Ovary (tissue), 9 donors: ENCODE data around the gene JARID2. TPM values are rescaled to one million over a fixed set of nuclear protein-coding genes. Genes with fewer than 3 reads are reported as not detected.

ENCODE experiments used
- DNase-seq, 5 donors: peaks; one replicate each; pipeline ENCODE4 v3.0.0-alpha.2; 2019 to 2020
- H3K27ac ChIP-seq, 2 donors: fragments of 200-600 bp; one replicate each; pipeline versions ENCODE4 v1.5.1 to v1.8.0; 2019 to 2022
- H3K27me3 ChIP-seq: fragments of 200-600 bp; one replicate; pipeline ENCODE4 v1.8.0; 2022
- H3K36me3 ChIP-seq: fragments of 200-600 bp; sonication (generic); one replicate; pipeline ENCODE4 v1.5.1; 2019
- H3K4me1 ChIP-seq: one replicate; pipeline ENCODE4 v1.8.1; 2013; ENCODE audit warnings: mild to moderate bottlenecking, moderate library complexity; ENCODE audit not compliant: insufficient read depth
- H3K4me3 ChIP-seq: fragments of 200-600 bp; sonication (generic); one replicate; pipeline ENCODE4 v1.5.1; 2017
- H3K9me3 ChIP-seq, 2 donors: fragments of 200-600 bp in 1 of 2; sonication (generic) in 1 of 2; one replicate each; pipeline versions ENCODE4 v1.5.1 to v1.8.1; 2013 to 2019; ENCODE audit warnings: mild to moderate bottlenecking in 1 of 2, moderate library complexity in 1 of 2
- EP300 ChIP-seq: sonication (generic); formaldehyde crosslinking; IDR thresholded peaks from one replicate; pipeline ENCODE4 v1.6.1; 2017; ENCODE audit warnings: antibody characterized with exemption
- POLR2A ChIP-seq: fragments of 450-650 bp; IDR thresholded peaks from one replicate; pipeline ENCODE4 v1.6.1; 2017; ENCODE audit warnings: antibody characterized with exemption, mild to moderate bottlenecking, moderate library complexity
- WGBS, 3 donors: extraction: QIAGEN DNeasy Blood & Tissue Kit in 1 of 3; methylation state at CpG; one replicate each; pipeline versions ENCODE4 v1.1.5 to v1.1.7; 2013 to 2017; 5-methylcytosine and 5-hydroxymethylcytosine counted together
- intact Hi-C, 4 donors: fragments of 100-400 bp; cut with DNase I; formaldehyde crosslinking; loops; one replicate each; pipeline versions ENCODE4 v1.11.0 to v1.15.1; 2022 to 2023
- polyA plus RNA-seq, 2 donors: library from polyadenylated mRNA; stranded (reverse); fragments of 200-250 nt in 1 of 2; fragments of 350-450 nt in 1 of 2; fragmentation: Illumina TruSeq in 1 of 2; extraction: RNeasy Lipid Tissue Mini Kit (QIAGEN cat#74804) in 1 of 2; gene quantifications; one replicate each; pipeline ENCODE4 v1.2.3, GENCODE V29; 2013 to 2014
- total RNA-seq, 7 donors: library from RNA; depleted of rRNA in 2 of 7; stranded (reverse); fragments of >200 nt in 2 of 7; fragmentation: NEBNext Ultra II Directional in 3 of 7; extraction: Animal tissue kit (Norgen Biotek cat#: 25700) in 3 of 7; gene quantifications; one replicate each; pipeline versions ENCODE4 v1.1.0 to v1.2.4, GENCODE V29; 2016 to 2023
- TF ChIP-seq, protein P1 (sequence below), 3 donors: fragments of 450-650 bp in 2 of 3; fragments of 200-600 bp in 1 of 3; IDR thresholded peaks; one replicate each; pipeline versions ENCODE4 v1.5.1 to v1.8.0; 2016 to 2022; ENCODE audit warnings: antibody characterized with exemption in 3 of 3, mild to moderate bottlenecking in 1 of 3
- donor health status: DM: no; HTN: no; CAD: no; lungs with moderate emphysema.
- donor health status: DM: no; HTN: no; CAD: no.
- donor health status: Bipolar disorder and iron deficiency.
- donor health status: DM: yes; HTN: yes; CAD: no.
- donor health status: DM: no; HTN: no; CAD: no.
- donor health status: DM: yes; HTN: yes; CAD: no.

Gene JARID2
- total and polyA plus RNA-seq, 9 donors = 4.5 to 17.4 (median 8.7) TPM

DNA sequence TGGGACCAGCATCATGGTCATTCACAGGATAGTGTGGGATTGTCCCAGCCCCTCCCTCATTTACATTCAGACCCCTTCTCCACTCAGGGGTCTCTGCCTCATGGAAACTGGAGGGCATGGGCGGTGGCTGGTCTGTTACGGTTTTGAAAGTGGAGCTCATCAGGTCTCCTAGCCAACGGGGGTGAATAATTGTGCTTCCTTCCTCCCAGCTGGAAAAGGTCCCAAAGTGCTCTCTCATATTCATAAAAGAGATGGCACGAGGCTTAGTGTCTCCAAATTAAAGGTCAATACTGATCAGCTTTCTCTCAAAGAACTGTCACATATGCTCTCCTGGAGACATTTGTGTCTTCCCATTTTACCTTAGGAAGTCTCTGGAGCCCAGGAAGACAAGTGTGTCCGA lies 19.9 kb downstream of the JARID2 start:
- Histone ChIP-seq H3K9me3 (no peaks in the 10 kb centered on the region), H3K4me3 (no peak overlapping the region), H3K27me3 (no peaks in the 10 kb centered on the region), H3K27ac (no peak overlapping the region), H3K4me1 (peaks cover 40% of the 10 kb centered on the region), H3K36me3 (no peaks in the 10 kb centered on the region)
- intact Hi-C loops = no loop called here
- DNase-seq = no peak
- WGBS, 3 donors = 73 to 80% (median 73%) methylated on average over 5 of the region's 5 CpGs
- no peak for TF ChIP-seq EP300
- TF ChIP-seq, protein P1, sequence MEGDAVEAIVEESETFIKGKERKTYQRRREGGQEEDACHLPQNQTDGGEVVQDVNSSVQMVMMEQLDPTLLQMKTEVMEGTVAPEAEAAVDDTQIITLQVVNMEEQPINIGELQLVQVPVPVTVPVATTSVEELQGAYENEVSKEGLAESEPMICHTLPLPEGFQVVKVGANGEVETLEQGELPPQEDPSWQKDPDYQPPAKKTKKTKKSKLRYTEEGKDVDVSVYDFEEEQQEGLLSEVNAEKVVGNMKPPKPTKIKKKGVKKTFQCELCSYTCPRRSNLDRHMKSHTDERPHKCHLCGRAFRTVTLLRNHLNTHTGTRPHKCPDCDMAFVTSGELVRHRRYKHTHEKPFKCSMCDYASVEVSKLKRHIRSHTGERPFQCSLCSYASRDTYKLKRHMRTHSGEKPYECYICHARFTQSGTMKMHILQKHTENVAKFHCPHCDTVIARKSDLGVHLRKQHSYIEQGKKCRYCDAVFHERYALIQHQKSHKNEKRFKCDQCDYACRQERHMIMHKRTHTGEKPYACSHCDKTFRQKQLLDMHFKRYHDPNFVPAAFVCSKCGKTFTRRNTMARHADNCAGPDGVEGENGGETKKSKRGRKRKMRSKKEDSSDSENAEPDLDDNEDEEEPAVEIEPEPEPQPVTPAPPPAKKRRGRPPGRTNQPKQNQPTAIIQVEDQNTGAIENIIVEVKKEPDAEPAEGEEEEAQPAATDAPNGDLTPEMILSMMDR (IDR thresholded peaks at IDR 0.05) = no peak

DNA sequence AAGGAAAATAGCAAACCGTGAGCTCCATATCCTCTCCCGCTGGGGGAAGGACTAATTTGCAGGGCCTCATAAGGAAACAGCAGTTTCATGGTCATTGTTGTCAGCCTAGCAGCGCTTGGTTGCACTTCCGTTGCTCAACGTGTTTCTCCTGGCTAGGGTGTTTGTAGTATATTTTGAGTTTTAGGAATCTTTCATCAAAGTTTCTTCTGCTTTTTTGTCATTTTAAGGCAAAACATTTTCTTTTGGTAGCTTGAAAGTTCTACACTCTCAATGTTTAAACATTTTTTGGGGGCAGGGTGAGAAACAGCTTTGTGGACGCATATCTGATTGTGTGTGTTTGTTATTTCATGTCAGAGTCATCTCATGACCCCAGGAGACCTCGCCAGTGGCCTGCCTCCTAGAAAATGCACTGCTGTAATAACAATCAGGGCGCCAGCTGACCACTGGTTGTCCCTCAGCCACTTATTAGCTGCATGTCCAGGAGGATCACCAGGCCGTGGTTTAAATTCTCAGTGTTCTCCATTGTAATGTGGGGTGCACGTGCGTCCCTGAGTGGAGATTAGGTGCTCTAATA lies 20.6 kb downstream of the JARID2 start:
- peaks cover 36% of the 10 kb centered on the region for H3K4me1 ChIP-seq
- H3K4me3 ChIP-seq = no peak overlapping the region
- DNase-seq = no peak
- no peak overlapping the region for H3K27ac ChIP-seq
- H3K27me3 ChIP-seq = no peaks in the 10 kb centered on the region
- no peaks in the 10 kb centered on the region for H3K9me3 ChIP-seq
- intact Hi-C loops = no loop called here
- H3K36me3 ChIP-seq = no peaks in the 10 kb centered on the region
- WGBS, 3 donors = 72 to 80% (median 77%) methylated on average over 11 of the region's 11 CpGs
- TF ChIP-seq, protein P1 (IDR thresholded peaks at IDR 0.05) = no peak
- no peak for TF ChIP-seq EP300
- no peak for TF ChIP-seq POLR2A

DNA sequence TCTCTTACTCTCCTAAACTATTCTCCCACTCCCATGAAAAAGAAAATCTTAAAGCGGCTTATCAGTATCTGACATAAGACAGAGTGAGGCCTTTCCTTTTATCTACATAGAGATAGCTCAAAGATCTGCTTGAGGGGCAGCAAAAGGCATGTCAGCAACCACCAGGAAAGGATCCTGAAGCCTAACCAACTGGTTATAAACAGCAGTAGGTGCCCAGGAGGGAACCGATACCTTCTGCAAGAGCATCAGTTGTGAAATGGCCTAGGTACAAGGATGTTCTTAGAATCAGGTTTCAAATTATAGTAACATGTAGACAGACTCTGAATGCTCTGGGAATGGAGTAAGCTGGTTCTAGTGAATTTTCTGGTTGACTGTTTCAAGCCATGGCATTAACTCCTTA lies 21.4 kb downstream of the JARID2 start:
- TF ChIP-seq EP300 = no peak
- TF ChIP-seq, protein P1 (IDR thresholded peaks at IDR 0.05) = no peak
- TF ChIP-seq POLR2A = no peak
- Histone ChIP-seq H3K4me1 (peaks cover 36% of the 10 kb centered on the region), H3K27me3 (no peaks in the 10 kb centered on the region), H3K9me3 (no peaks in the 10 kb centered on the region), H3K4me3 (no peak overlapping the region), H3K27ac (no peak overlapping the region), H3K36me3 (no peaks in the 10 kb centered on the region)
- intact Hi-C loops = no loop called here
- 95 to 98% (median 96%) methylated on average over 2 of the region's 2 CpGs for WGBS, 3 donors
- DNase-seq = no peak

DNA sequence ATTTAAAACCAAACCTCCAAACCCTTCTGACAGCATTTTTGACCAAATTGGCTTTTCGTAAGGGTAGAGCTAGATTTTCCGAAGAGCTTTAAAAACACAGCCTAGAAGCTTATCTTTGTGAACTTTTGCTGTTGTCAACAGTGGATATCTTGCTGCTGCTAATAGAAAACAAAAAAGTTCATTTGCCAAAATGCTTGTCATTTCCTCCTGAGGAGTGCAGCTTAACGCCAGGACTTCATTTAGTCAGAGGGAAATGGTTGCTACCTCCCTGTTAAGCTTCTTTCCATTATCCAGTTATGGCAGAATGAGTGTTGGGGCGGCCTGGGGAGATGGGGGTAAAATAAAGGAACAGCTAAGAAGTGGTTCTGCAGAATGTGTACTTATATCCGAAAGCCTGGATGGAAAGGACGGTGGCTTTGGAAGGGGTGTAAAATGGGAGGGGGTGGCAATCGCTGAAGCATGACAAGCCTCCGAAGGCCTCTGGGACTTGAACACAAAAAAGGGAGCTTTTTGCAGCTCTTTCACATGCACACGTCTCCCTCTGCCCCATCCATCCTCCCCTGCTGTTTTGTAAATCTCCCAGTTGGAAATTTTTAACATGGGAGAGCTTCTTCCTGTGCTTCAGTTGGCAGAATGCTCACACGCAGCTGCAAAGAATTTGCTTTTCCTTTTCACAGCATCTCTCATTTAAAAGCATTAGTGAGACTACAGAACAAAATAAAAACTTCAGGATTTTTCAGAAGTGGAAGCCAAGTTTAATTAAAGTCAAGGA lies 22.5 kb downstream of the JARID2 start:
- no peak overlapping the region for H3K4me3 ChIP-seq
- no peaks in the 10 kb centered on the region for H3K27me3 ChIP-seq
- no peak for TF ChIP-seq EP300
- TF ChIP-seq, protein P1 (IDR thresholded peaks at IDR 0.05) = no peak
- TF ChIP-seq POLR2A = no peak
- H3K9me3 ChIP-seq = no peaks in the 10 kb centered on the region
- intact Hi-C loops = no loop called here
- no peaks in the 10 kb centered on the region for H3K36me3 ChIP-seq
- no peak for DNase-seq
- peak overlapping the region in 1 of 2 donors; percentile 61 for H3K27ac ChIP-seq
- peaks cover 36% of the 10 kb centered on the region for H3K4me1 ChIP-seq
- 18 to 23% (median 23%) methylated on average over 10 of the region's 10 CpGs for WGBS, 3 donors
